Hepatocyte (in vitro differentiated cells): ENCODE results near the gene ATP10D. TPM values are rescaled to one million over a fixed set of nuclear protein-coding genes. Genes with fewer than 3 reads are reported as not detected.

Experiments used
- DNase-seq: peaks from one replicate; pipeline ENCODE4 v3.0.0-alpha.2; 2016; ENCODE audit warnings: low spot score
- H2AFZ ChIP-seq: fragments of 200-600 bp; sonication (generic); 2 replicates; pipeline ENCODE4 v1.6.0; 2016; ENCODE audit warnings: antibody characterized with exemption, mild to moderate bottlenecking
- H3K27ac ChIP-seq: fragments of 200-600 bp; sonication (generic); 2 replicates; pipeline ENCODE4 v1.5.1; 2016; ENCODE audit warnings: mild to moderate bottlenecking
- H3K27me3 ChIP-seq: fragments of 200-600 bp; sonication (generic); 2 replicates; pipeline ENCODE4 v1.6.1; 2016
- H3K36me3 ChIP-seq: fragments of 200-600 bp; sonication (generic); replicated peaks from 2 replicates; pipeline ENCODE4 v1.5.1; 2016; ENCODE audit warnings: low read depth; ENCODE audit not compliant: insufficient read depth
- H3K4me1 ChIP-seq: fragments of 200-600 bp; sonication (generic); 2 replicates; pipeline ENCODE4 v1.5.1; 2016; ENCODE audit warnings: mild to moderate bottlenecking, moderate library complexity; ENCODE audit not compliant: insufficient read depth
- H3K4me2 ChIP-seq: fragments of 200-600 bp; sonication (generic); 2 replicates; pipeline ENCODE4 v1.6.0; 2016
- H3K4me3 ChIP-seq: fragments of 200-600 bp; sonication (generic); 2 replicates; pipeline ENCODE4 v1.5.1; 2016; ENCODE audit warnings: mild to moderate bottlenecking
- H3K79me2 ChIP-seq: fragments of 200-600 bp; sonication (generic); 2 replicates; pipeline ENCODE4 v1.6.0; 2017; ENCODE audit warnings: mild to moderate bottlenecking
- H3K9me2 ChIP-seq: fragments of 200-600 bp; sonication (generic); replicated peaks from 2 replicates; pipeline ENCODE4 v1.6.0; 2017; ENCODE audit warnings: mild to moderate bottlenecking; ENCODE audit not compliant: insufficient read depth
- H3K9me3 ChIP-seq: fragments of 200-600 bp; sonication (generic); 2 replicates; pipeline ENCODE4 v1.5.1; 2016; ENCODE audit warnings: low read depth, mild to moderate bottlenecking
- H4K20me1 ChIP-seq: fragments of 200-600 bp; sonication (generic); 2 replicates; pipeline ENCODE4 v1.6.0; 2016; ENCODE audit warnings: mild to moderate bottlenecking; ENCODE audit not compliant: insufficient read depth, poor library complexity, severe bottlenecking
- CTCF ChIP-seq: fragments of 200-600 bp; sonication (generic); IDR thresholded peaks from 2 replicates; pipeline ENCODE4 v1.5.1; 2016; ENCODE audit warnings: antibody characterized with exemption, mild to moderate bottlenecking; ENCODE audit not compliant: poor library complexity
- EZH2 ChIP-seq: fragments of 200-600 bp; sonication (generic); IDR thresholded peaks from 2 replicates; pipeline ENCODE4 v1.6.1; 2016; ENCODE audit warnings: antibody characterized with exemption, mild to moderate bottlenecking, borderline replicate concordance
- EZH2phosphoT487 ChIP-seq: fragments of 200-600 bp; sonication (generic); IDR thresholded peaks from one replicate; pipeline ENCODE4 v1.6.1; 2018; ENCODE audit warnings: antibody characterized with exemption, mild to moderate bottlenecking, low read depth, moderate library complexity; ENCODE audit not compliant: unreplicated experiment, severe bottlenecking
- WGBS: methylation state at CpG from one replicate; pipeline ENCODE4 v1.1.6; 2016; ENCODE audit warnings: low lambda C conversion rate; ENCODE audit errors: missing lambda C conversion rate; 5-methylcytosine and 5-hydroxymethylcytosine counted together
- polyA plus RNA-seq: library from polyadenylated mRNA; unstranded; fragments of >200 nt; fragmentation: Nextera tagmentation; extraction: Ambion mirVana; gene quantifications from 2 replicates; pipeline ENCODE4 v1.2.1, GENCODE V29; 2016
- total RNA-seq: library from RNA; depleted of rRNA; stranded (reverse); fragments of >200 nt; gene quantifications from 2 replicates; pipeline ENCODE4 v1.2.3, GENCODE V29; 2014

Gene ATP10D
- total and polyA plus RNA-seq, 2 experiments from 2014 or later: 8.0 to 14.7 TPM

- Histone ChIP-seq H4K20me1 (no peaks in the 10 kb centered on the region), H3K4me3 (no peak overlapping the region), H3K9me3 (no peaks in the 10 kb centered on the region), H3K4me2 (no peak overlapping the region), H3K27me3 (no peaks in the 10 kb centered on the region), H3K27ac (no peak overlapping the region), H3K79me2 (no peaks in the 10 kb centered on the region), H3K4me1 (no peaks in the 10 kb centered on the region), H2AFZ (no peak overlapping the region), H3K36me3 (no peaks in the 10 kb centered on the region), H3K9me2 (no peaks in the 10 kb centered on the region)
- TF ChIP-seq CTCF (no peak), EZH2phosphoT487 (no peak), EZH2 (no peak)
- WGBS: 65% methylated on average over 4 of the region's 4 CpGs
- no peak for DNase-seq
Measured at GRCh38 chr4:47612116-47613023, 127.3 kb downstream of the ATP10D start.

- DNase-seq: no peak
- Histone ChIP-seq H3K27ac (no peak overlapping the region), H2AFZ (no peak overlapping the region), H3K4me1 (no peaks in the 10 kb centered on the region), H3K27me3 (no peaks in the 10 kb centered on the region), H3K36me3 (no peaks in the 10 kb centered on the region), H4K20me1 (no peaks in the 10 kb centered on the region), H3K4me2 (no peak overlapping the region), H3K4me3 (no peak overlapping the region), H3K79me2 (no peaks in the 10 kb centered on the region), H3K9me3 (no peaks in the 10 kb centered on the region), H3K9me2 (no peaks in the 10 kb centered on the region)
- TF ChIP-seq CTCF (no peak), EZH2 (no peak), EZH2phosphoT487 (no peak)
- 81% methylated on average over 4 of the region's 4 CpGs for WGBS
Measured at GRCh38 chr4:47615385-47615784, 130.3 kb downstream of the ATP10D start.

GRCh38 chr4:47617607-47618006 is 132.5 kb downstream of the ATP10D start:
- no peak overlapping the region for H3K4me2 ChIP-seq
- H3K9me2 ChIP-seq: no peaks in the 10 kb centered on the region
- no peaks in the 10 kb centered on the region for H3K36me3 ChIP-seq
- TF ChIP-seq CTCF: no peak
- TF ChIP-seq EZH2phosphoT487: no peak
- TF ChIP-seq EZH2: no peak
- H3K27ac ChIP-seq: no peak overlapping the region
- no peak overlapping the region for H2AFZ ChIP-seq
- no peaks in the 10 kb centered on the region for H3K79me2 ChIP-seq
- H3K27me3 ChIP-seq: no peaks in the 10 kb centered on the region
- no peaks in the 10 kb centered on the region for H3K4me1 ChIP-seq
- H3K9me3 ChIP-seq: no peaks in the 10 kb centered on the region
- no peak for DNase-seq
- no peaks in the 10 kb centered on the region for H4K20me1 ChIP-seq
- H3K4me3 ChIP-seq: no peak overlapping the region

GRCh38 chr4:47619691-47620090 is 134.6 kb downstream of the ATP10D start:
- H3K4me3 ChIP-seq: no peak overlapping the region
- no peaks in the 10 kb centered on the region for H4K20me1 ChIP-seq
- TF ChIP-seq CTCF: no peak
- no peak for TF ChIP-seq EZH2phosphoT487
- no peak for TF ChIP-seq EZH2
- DNase-seq: no peak
- 92% methylated on average over 2 of the region's 2 CpGs for WGBS
- H3K4me2 ChIP-seq: no peak overlapping the region
- H3K9me2 ChIP-seq: no peaks in the 10 kb centered on the region
- no peaks in the 10 kb centered on the region for H3K27me3 ChIP-seq
- H2AFZ ChIP-seq: no peak overlapping the region
- no peaks in the 10 kb centered on the region for H3K9me3 ChIP-seq
- H3K4me1 ChIP-seq: no peaks in the 10 kb centered on the region
- H3K36me3 ChIP-seq: no peaks in the 10 kb centered on the region
- no peak overlapping the region for H3K27ac ChIP-seq
- H3K79me2 ChIP-seq: no peaks in the 10 kb centered on the region
